Measurements from ENCODE around the gene PARD6B. TPM values are rescaled to one million over a fixed set of nuclear protein-coding genes. Genes with fewer than 3 reads are reported as not detected.

Gene PARD6B
- total and polyA plus RNA-seq, 10 donors = 0.97 to 7.5 (median 4.1) TPM

- no peak overlapping the region for H3K27ac ChIP-seq
- 77 to 88% (median 85%) methylated on average over 8 of the region's 8 CpGs for WGBS, 5 donors
- no peak overlapping the region for H3K4me3 ChIP-seq
- no peaks in the 10 kb centered on the region for H3K9me3 ChIP-seq
- H3K4me1 ChIP-seq = peaks cover 0 to 12% (median 0%) of the 10 kb centered on the region in 6 donors
- no peak for DNase-seq
- H3K36me3 ChIP-seq = no peaks in the 10 kb centered on the region
- no peak for TF ChIP-seq POLR2A (IDR thresholded peaks at IDR 0.05)
- TF ChIP-seq POLR2AphosphoS5 (IDR thresholded peaks at IDR 0.05) = no peak
- no peak for TF ChIP-seq CTCF (IDR thresholded peaks at IDR 0.05 in 8 of 11, conservative IDR thresholded peaks at IDR 0.05 in 3 of 11)
- peaks cover 0 to 20% (median 0%) of the 10 kb centered on the region in 7 donors for H3K27me3 ChIP-seq (replicated peaks in 1 of 7)
- intact Hi-C loops (cut with DNase I; ENCODE audit: low total_unique reads) = no loop called here
These were observed 22.3 kb upstream of the PARD6B start for GRCh38 chr20:50708845-50709635.

GRCh38 chr20:50709636-50709973 lies 21.8 kb upstream of the PARD6B start:
- DNase-seq = no peak
- TF ChIP-seq POLR2A (IDR thresholded peaks at IDR 0.05) (no peak), CTCF (IDR thresholded peaks at IDR 0.05 in 8 of 11, conservative IDR thresholded peaks at IDR 0.05 in 3 of 11) (no peak), POLR2AphosphoS5 (IDR thresholded peaks at IDR 0.05) (no peak)
- peak overlapping the region in 1 of 8 donors; percentile 81 for H3K27ac ChIP-seq
- H3K9me3 ChIP-seq = no peaks in the 10 kb centered on the region
- H3K36me3 ChIP-seq = no peaks in the 10 kb centered on the region
- H3K4me1 ChIP-seq = peaks cover 0 to 12% (median 0%) of the 10 kb centered on the region in 6 donors
- H3K27me3 ChIP-seq (replicated peaks in 1 of 7) = peaks cover 0 to 26% (median 0%) of the 10 kb centered on the region in 7 donors
- no peak overlapping the region for H3K4me3 ChIP-seq
- 63 to 83% (median 74%) methylated on average over 5 of the region's 5 CpGs for WGBS, 5 donors
- intact Hi-C loops (cut with DNase I; ENCODE audit: low total_unique reads) = no loop called here

GRCh38 chr20:50710492-50711063 lies 20.8 kb upstream of the PARD6B start:
- H3K27ac ChIP-seq = peak overlapping the region in 6 of 8 donors; percentile 18 to 81 (median 76)
- H3K4me3 ChIP-seq = peak overlapping the region in 1 of 8 donors; percentile 35
- 57 to 82% (median 71%) methylated on average over 9 of the region's 9 CpGs for WGBS, 5 donors
- no peaks in the 10 kb centered on the region for H3K36me3 ChIP-seq
- no peak for TF ChIP-seq CTCF (IDR thresholded peaks at IDR 0.05 in 8 of 11, conservative IDR thresholded peaks at IDR 0.05 in 3 of 11)
- peak in 1 of 3 donors; percentile 51 for TF ChIP-seq POLR2AphosphoS5 (IDR thresholded peaks at IDR 0.05)
- no peaks in the 10 kb centered on the region for H3K9me3 ChIP-seq
- DNase-seq = no peak
- intact Hi-C loops (cut with DNase I; ENCODE audit: low total_unique reads) = no loop called here
- H3K4me1 ChIP-seq = peaks cover 0 to 12% (median 0%) of the 10 kb centered on the region in 6 donors
- peaks cover 0 to 30% (median 0%) of the 10 kb centered on the region in 7 donors for H3K27me3 ChIP-seq (replicated peaks in 1 of 7)

All from spleen (tissue), 11 donors.